GM18868 (cell line): ENCODE results near the gene BUD31.
"Not testable (repeated sequence)": the region's sequence is repeated elsewhere in the genome, so short reads cannot be mapped to it uniquely, and the experiment has no call there.

Experiments used
- ATAC-seq: cut with Tn5 transposase; IDR thresholded peaks from one replicate; pipeline ENCODE4 v1.9.1; 2021; ENCODE audit warnings: mild to moderate bottlenecking, moderate library complexity; ENCODE audit not compliant: unreplicated experiment

BUD31 gene

DNA sequence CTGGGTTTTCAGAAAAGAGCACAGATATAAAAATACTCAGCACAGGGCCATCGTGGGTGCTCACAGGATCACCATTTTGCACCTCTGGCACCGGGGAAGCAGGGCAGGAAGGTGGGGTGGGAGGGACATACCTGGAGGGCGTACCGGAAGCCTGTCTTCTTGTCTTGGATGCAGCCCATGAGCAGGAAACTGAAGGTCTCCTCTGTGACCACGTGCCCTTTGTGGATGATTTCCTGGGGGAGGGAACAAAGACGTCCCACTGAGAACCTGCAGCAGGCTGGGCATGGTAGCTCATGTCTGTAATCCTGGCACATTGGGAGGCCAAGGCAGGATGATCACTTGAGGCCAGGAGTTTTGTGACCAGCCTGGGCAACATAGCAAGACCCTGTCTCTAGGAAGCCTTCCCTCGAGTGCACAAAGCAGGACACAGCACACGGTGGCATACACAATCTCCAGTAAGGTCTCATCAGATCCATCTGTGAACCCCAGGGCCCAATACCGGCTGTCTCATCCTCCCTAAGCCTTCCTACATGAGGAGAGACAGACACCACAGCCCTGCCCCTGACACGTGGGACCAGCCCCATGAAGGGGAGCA, 20.3 kb downstream of the BUD31 start:
- no peak for ATAC-seq

DNA sequence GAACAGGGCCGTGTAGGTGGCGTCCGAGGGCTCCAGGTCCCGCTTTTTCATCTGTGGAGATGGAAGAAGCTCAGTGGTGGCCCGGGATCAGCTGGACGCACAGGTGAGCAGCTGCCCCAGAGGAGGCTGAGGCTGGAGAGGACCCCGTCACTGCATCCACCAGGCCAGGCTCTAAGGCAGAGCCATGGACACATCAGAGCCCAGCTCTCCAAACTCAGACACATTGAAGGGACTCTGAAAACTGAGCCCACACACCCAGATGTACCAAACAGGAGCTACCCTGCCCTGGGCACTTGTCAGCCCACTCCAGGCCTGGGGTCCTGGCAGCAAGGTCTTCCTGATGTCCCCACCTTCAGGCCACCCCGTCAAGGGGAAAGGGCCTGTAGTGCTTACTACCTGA, 21.0 kb downstream of the BUD31 start:
- ATAC-seq, result no peak

DNA sequence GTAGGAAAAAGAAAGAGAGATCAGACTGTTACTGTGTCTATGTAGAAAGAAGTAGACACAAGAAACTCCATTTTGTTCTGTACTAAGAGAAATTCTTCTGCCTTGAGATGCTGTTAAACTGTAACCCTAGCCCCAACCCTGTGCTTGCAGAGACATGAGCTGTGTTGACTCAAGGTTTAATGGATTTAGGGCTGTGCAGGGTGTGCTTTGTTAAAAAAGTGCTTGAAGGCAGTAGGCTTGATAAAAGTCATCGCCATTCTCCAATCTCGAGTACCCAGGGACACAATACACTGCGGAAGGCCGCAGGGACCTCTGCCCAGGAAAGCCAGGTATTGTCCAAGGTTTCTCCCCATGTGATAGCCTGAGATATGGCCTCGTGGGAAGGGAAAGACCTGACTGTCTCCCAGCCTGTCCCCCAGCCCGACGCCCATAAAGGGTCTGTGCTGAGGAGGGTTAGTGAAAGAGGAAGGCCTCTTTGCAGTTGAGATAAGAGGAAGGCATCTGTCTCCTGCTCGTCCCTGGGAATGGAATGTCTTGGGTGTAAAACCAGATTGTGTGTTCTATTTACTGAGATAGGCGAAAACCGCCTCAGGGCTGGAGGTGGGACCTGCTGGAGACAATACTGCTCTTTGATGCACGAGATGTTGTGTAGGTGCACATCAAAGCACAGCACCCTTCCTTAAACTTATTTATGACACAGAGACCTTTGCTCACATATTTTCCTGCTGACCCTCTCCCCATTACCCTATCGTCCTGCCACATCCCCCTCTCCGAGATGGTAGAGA, 23.2 kb downstream of the BUD31 start:
- ATAC-seq, result not testable (repeated sequence)

DNA sequence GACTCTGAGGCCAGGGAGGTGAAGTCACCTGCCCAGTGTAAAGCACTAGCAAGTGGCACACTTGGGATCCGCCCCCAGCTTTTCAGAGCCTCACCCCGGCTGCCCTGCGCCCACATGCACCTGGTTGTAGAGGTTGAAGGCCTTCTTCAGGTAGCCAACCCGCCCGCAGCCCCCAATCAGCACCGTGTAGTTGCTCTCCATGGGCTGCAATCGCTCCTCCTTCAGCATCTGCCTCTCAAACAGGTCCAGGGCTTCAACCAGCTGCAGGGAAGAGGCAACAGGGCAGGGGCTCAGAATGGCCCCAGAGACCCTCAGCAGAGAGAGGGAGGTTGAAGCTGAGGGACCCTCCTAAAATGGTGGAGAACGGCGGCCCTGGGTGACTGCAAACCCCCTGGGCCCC, 24.4 kb downstream of the BUD31 start:
- no peak for ATAC-seq

DNA sequence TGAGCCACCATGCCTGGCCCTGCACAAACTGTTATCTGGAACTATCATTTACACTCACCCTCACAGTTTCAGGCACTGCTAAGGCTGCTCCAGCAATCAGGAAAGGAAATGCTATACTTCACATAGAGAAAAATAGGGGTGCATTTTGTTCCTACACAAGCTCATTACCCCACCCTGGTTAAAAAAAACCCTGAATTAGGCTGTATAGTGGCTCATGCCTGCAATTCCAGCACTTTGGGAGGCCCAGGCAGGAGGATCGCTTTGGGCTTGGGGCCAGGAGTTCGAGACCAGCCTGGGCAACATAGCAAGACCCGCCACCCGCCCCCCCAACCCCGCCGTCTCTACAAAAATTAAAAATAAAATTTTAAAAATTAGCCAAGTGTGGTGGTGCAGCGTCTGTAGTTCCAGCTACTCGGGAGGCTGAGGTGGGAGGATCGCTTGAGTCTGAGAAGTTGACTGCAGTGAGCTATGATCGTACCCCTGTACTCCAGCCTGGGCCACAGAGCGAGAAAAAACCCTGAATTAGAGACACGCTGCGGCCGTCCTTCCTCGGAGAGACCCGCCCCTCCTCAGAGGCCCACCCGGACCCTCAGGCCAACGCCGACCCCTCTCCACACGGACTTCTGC, 29.3 kb downstream of the BUD31 start:
- ATAC-seq, result no peak

DNA sequence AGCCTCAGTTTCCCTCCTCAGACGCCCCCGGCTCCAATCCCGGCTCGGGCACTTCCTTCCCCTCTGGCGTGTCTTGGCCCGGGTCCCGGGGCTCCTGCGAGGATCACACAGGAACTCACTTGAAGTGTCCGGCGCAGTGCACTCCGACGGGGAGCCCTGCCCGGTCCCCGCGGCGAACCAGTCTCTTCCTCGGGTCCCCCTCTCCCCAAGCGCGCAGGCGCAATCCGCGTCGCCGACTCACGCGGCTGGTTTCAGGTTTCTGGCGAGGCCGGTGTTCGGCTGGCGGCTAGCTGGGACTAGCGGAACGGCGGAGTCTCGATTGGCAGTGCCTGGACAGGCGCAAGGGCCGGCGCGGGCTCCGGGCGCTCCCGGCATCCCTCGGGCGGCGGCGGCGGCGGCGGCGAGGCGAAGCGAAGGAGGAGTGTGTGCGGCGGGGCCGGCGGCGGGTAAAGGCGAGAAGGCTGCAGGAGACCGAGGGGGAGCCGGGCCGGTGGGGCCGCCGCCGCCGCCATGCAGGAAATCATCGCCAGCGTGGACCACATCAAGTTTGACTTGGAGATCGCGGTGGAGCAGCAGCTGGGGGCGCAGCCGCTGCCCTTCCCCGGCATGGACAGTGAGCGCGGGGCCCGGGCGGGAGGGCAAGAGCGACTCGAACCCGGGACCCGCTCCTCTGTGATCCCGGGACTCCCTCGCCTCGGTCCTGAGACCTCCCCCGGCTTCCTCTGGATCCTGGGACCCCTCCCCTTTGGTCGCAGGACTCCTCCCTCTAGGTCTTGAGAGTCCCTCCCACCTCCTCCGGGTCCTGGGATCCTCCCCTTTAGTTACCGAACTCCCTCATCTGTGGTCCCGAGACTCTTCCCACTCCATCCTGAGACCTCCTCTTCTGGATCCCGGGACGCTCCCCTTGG, 30.1 kb downstream of the BUD31 start, which contains the start of the genes CPSF4 and PTCD1:
TSS of gene CPSF4 (plus strand) at position 371 of the 908 bp plus-strand sequence. CDS start at position 511, 140 bp downstream.
TSS of gene PTCD1 (minus strand) at position 226 of the 908 bp plus-strand sequence. CDS start 3,556 bp downstream, outside the sequence.
- peak; percentile 92 for ATAC-seq

DNA sequence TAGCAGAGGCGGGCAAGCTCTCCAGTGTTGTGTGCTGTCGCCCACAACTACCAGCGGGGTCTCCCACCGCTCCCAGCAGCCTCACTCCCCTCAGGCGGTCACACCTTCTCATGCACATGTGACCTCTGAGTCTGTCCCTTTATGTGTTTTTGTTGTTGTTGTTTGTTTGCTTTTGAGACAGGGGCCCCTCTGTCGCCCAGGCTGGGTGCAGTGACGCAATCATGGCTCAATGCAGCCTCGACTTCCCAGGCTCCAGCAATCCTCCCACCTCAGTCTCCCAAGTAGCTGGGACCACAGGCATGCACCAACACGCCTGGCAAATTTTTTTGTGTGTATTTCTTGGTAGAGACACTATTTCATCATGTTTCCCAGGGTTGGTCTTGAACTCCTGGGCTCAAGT, 31.4 kb downstream of the BUD31 start:
- ATAC-seq, result no peak

DNA sequence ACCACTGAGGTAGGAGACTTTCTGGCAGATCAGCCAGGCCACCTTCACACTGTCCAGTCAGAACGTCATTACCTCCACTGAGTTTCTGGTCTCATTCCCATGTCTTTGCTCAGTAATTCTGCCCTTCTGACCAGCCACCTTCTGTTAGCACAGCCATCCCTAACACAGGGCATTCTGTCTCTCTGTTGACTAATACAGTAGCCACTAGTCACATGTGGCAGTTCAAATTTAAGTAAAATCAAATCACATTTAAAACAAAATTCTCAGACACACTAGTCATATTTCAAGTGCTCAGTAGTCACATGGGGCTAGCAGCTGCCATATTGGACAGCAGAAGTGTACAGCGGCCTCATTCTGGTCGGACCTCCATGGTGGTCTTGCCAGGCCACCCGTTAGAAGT, 37.3 kb downstream of the BUD31 start:
- no peak for ATAC-seq

DNA sequence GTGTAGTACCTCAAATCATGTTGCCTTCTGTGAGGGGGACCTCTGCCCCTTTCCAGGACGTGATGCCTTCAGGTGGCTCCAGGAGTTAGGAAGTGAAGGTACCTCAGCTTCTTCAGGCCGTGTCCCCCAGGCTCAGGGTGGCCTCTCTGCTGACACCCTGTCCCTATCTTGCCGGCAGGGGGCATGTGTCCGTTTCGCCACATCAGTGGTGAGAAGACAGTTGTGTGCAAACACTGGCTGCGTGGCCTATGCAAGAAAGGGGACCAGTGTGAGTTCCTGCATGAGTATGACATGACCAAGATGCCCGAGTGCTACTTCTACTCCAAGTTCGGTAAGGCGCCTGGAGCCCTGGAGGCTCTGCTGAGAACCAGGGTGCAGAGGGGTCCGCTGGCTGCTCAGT, 39.2 kb downstream of the BUD31 start:
- ATAC-seq, result no peak

- no peak for ATAC-seq
Measured at GRCh38 chr7:99448855-99449254, 40.1 kb downstream of the BUD31 start.

DNA sequence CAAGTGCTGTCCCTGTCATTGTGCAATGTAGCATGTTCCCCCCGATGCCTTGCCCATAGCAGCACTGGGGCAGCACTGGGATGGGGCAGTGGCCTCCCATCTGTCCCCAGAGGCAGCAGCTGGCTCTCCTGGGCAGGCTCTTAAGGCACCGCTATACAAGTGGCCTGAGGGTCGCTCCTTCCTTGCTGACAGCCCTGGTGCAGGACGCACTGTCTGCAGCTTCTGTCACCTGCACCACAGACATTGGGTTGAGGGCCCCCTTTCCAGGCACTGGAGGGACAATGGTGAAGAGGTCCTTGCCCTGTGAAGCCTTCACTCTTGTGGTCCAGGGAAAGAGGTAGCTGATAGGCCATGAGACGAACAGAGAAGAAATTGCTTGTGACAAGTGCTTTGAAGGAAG, 40.6 kb downstream of the BUD31 start:
- ATAC-seq, result no peak

GRCh38 chr7:99451936-99452335, 43.2 kb downstream of the BUD31 start:
- no peak for ATAC-seq

DNA sequence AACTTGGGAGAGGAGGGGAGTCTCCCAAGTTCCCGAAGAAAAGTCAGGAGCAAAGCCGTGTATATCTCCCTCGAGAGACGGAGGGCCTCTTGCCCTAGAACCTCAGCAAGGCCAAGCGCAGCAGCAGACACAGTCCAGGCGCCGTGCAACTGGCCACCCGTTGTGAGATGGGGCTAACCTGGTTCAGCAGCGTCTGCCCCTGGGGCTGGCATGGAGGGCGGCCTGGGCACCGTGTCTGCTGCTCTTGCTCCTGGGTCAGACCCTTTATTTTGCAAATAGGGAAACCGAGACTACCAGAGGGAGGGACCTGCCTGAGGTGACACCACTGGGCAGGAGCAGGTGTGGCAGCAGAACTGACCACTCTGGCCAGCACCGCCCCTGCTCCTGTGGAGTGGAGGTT, 43.8 kb downstream of the BUD31 start:
- ATAC-seq, result no peak

DNA sequence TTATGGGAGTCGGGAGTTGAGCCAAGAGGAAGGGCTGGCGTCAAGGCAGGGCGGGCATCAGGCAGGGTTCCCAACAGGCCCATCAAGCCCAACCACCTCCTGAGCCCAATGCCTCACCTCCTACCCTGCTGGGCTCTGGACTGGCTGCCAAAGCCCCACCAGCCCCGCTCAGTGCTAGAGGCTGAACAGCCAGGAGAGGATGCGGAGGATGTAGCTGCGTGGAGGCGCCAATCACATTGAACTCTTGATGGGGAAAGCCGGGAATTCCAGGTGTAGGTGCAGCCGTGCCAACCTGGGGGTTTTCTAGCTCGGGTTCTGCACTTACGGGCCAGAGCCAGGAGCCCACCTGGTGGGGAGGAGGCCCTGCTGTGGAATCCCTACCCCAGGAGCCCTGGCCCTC, 44.3 kb downstream of the BUD31 start:
- no peak for ATAC-seq

- ATAC-seq, result no peak
Measured at GRCh38 chr7:99455874-99456273, 47.1 kb downstream of the BUD31 start.

GRCh38 chr7:99456288-99456687, 47.5 kb downstream of the BUD31 start:
- no peak for ATAC-seq

DNA sequence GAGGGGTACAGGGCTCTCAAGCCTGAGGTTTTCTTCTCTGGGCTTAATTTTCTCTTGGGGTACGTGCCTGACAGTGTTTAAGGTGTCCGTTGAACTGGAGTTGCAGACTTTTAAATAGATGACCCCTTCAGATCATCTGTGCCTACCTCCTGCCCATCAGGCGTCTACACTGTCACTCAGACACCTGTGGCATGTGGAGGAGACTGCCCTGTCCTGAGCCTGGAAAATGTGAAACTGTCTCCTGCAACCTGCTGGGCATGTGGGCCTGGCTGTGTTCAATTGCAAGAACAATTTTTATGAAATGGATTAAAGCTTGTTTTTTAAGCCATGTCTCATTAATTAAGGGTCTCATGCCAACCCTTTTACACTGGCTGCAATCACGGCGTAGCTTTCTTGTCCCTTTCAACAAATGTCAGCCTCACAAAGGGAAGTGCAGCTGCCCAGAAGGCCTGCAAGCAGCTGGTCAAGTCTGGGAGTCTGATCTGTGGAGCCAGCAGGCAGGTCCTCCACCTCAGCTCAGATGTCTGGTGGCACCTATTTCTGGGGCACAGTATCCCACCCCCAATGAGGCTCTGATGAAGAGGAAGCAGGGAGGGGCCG, 48.4 kb downstream of the BUD31 start:
- no peak for ATAC-seq

DNA sequence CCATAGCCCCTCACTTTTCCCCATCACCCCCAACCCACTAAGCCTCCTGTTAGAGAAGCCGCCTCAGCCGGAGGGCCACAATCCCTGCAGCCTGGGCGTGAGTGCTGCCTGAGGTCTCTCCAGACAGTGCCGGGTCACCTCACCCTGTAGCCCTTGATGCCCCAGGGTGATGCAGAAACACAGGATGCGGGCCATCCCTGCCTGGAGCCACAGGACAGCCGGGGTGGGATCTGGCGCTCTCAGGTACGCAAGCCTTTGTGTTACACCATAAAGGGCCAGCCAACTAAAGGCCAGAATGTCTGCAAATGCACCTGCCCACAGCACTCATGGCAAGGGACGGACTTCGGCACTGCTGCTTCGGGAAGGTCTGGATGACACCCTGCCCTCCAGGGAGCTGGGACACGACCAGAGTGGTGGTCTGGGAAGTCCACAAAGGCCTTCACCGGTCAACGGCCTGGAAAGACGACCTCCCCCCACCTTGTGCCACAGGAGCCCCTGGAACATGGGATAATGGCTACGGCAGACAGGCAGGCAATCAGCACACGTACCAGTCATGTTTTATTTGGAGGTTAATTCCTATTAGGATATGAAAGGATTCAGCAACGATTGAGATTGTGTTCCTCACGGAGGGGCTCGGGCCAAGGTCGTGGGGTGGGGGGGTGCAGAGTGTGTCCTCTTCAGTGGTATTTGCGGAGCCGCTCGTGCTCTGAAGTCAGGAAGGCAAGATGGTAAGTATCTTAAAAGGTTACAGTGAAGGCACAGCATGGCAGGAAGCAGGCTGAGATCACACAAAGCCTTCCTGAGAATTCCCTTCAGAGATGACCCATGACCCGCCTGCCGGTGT, 49.1 kb downstream of the BUD31 start:
- no peak for ATAC-seq

DNA sequence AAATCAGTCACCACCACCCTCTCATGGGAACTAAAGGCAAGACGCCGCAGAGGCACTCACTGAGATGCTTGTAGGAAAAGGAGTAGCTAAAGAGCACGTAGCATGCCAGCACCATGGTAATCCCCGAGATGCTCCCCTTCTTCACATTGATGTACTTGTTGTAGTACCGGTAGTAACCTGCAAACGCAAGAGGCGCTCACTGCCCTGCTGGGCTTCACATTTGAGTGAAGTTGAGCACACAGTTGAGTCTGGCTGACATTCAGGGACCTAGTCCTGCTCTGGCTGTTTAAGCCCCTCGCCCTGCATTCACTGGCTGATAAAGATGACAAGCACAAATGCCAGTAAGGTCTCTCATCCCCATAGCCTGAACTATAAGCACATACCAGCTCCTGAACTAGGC, 50.3 kb downstream of the BUD31 start:
- ATAC-seq, result no peak

- ATAC-seq, result no peak
Measured at GRCh38 chr7:99460651-99461050, 51.9 kb downstream of the BUD31 start.
